GM12801 (cell line): ENCODE measurements around the gene APOO.

ENCODE experiments used
- TF ChIP-seq, protein P1 (sequence below): IDR thresholded peaks from one replicate; pipeline ENCODE4 v1.5.1; 2011; ENCODE audit warnings: control low read depth; ENCODE audit not compliant: insufficient read length; ENCODE audit errors: extremely low read depth

The APOO gene

DNA sequence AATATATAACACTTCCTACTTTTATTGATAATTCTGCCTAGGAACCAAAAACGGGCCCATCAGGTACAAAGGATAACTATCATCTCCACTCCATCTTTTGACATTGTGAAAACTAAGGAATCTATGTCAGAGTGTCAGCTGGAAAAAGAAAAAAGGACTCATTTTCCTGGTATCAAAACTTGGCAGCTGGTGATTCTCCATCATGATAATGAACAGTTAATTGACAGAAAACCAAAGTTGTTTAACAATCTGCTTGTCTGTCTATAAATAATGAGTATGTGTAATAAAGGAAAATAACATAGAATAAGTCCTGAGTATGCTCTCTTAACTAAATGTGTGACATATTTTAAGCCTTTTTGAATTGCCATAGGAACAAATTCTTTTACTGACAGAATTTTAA lies 31.5 kb upstream of the APOO start:
- TF ChIP-seq, protein P1, sequence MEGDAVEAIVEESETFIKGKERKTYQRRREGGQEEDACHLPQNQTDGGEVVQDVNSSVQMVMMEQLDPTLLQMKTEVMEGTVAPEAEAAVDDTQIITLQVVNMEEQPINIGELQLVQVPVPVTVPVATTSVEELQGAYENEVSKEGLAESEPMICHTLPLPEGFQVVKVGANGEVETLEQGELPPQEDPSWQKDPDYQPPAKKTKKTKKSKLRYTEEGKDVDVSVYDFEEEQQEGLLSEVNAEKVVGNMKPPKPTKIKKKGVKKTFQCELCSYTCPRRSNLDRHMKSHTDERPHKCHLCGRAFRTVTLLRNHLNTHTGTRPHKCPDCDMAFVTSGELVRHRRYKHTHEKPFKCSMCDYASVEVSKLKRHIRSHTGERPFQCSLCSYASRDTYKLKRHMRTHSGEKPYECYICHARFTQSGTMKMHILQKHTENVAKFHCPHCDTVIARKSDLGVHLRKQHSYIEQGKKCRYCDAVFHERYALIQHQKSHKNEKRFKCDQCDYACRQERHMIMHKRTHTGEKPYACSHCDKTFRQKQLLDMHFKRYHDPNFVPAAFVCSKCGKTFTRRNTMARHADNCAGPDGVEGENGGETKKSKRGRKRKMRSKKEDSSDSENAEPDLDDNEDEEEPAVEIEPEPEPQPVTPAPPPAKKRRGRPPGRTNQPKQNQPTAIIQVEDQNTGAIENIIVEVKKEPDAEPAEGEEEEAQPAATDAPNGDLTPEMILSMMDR = no peak

- TF ChIP-seq, protein P1 = no peak
These were observed 31.0 kb upstream of the APOO start for GRCh38 chrX:23938690-23939089.

GRCh38 chrX:23937100-23937499 lies 29.4 kb upstream of the APOO start:
- TF ChIP-seq, protein P1 = no peak

- TF ChIP-seq, protein P1 = no peak
These were observed 28.4 kb upstream of the APOO start for GRCh38 chrX:23936180-23936579.

DNA sequence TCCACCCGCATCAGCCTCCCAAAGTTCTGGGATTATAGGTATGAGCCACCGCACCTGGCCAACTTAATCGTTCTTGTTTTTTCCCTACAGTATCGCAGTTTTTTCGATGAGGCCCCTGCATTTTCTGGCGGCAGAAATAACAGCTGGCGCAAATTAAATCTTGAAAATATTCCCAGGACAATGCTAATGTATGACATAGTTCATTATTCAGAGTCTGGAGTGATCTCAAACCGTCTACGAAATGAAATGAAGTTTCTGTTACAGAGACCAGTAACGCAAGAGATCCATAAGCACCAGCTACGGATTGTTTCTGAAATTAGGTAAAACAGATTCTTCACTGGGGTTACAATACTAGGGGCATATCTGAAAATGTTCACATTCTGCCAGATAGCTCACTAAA lies 27.4 kb upstream of the APOO start:
- TF ChIP-seq, protein P1 = no peak

DNA sequence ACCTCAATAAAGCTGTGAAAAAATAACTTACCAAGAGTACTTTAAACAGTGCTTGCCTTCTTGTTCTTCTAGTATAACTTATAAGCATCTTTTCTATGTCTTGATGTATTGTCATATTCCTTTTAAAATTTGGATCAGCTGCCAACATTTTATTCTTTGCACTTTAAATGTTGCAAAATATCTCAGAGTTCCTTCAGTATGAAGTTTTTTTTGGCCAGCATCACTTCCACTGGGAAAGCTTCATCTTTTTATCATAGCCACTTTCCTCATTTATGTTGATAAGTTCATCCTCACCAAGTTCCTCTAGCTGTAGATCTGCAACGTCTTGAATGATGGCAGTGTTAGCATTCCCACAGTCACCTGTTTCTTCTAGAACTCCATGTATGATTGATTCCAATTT lies 24.3 kb upstream of the APOO start:
- TF ChIP-seq, protein P1 = no peak

DNA sequence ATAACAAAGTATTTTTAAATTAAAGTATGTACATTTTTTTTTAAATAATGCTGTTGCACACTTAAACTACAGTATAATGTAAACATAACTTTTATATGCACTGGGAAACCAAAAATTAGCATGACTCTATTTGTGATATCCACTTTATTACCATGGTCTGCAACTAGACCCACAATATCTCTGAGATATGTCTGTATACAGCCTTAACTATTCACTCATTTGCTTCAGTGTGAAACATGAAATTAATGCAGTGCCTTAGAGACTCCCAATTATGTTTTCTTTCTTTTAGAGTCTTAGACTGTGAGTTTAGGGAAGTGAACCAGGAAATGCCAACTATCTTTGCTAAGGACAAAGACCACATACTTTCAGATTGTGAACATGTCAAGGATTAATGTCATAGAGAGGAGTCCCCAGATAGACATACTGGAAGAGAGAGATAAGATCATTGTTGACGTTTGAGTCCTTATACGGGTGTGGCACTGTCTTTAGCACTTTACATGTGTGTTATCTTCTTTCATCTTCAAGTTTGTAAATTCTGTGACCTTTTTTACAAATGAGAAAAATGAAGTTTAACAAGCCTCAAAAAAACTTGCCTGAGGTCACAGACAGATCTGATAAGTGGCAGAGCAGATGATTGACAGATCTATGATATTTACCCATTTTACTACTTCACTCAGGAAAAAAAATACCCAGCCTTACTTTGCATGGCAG lies 23.3 kb upstream of the APOO start:
- TF ChIP-seq, protein P1 = no peak

DNA sequence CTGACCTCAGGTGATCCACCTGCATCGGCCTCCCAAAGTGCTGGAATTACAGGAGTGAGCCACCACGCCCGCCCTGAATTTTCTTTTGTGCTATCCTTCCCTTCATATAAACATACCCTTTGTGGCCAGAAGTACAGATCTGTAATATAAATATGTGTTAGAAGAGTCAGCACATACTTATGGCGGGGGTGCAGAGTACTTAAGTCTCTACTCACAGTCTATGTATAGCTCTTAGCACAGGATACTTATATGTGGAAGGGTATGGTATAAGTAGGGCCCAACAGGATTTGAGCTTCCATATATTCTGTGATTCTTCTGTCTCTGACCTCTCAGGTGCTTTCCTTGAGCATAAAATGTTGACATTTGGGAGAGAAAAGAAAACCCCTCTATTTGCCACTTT lies 18.3 kb upstream of the APOO start:
- TF ChIP-seq, protein P1 = no peak
